Activated CD4-positive, alpha-beta T cell treated with anti-CD3 and anti-CD28 coated beads for 1 hour (primary cell): Measurements from ENCODE around the gene H6PD.

ENCODE experiments used
- DNase-seq: peaks from one replicate; pipeline ENCODE4 v3.0.0-alpha.2; 2020

Gene H6PD

DNA sequence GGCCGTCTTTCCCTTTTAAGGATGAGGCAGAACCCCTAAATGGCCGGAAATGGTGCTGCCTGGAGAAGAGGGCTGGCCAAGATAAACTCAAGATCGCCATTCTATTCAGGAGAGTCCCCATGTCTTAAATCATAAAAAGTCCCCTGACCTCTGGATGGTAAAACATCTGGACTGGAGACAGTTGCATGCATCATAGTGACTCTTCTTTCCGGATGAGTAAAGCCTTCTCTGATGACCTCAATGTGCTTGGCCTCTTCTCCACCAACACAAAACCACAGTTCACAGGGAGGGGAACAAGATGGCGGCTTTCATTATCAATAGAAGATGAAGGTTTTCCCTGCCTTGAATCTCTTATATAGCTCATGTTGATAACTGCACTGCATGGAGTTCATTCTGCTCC lies 27.5 kb upstream of the H6PD start:
- no peak for DNase-seq

DNA sequence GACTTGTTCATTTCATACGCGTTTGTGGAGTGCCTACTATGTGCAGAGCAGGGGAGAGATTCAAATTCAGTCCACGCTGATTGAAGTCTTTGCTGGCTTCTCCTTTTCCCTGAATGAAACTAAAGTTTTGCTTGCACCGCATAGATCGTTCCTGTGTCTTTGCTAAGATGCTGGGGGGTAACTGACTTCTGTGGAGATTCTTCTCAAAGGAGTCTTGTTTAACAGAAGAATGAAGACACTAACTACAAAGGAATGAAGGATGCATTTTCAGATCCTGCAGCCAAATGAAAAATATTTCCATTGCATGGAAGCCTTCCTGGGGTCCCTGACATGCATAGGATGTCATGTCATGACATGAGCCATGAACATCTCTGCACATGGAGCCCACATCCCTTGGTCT lies 26.9 kb upstream of the H6PD start:
- no peak for DNase-seq

DNA sequence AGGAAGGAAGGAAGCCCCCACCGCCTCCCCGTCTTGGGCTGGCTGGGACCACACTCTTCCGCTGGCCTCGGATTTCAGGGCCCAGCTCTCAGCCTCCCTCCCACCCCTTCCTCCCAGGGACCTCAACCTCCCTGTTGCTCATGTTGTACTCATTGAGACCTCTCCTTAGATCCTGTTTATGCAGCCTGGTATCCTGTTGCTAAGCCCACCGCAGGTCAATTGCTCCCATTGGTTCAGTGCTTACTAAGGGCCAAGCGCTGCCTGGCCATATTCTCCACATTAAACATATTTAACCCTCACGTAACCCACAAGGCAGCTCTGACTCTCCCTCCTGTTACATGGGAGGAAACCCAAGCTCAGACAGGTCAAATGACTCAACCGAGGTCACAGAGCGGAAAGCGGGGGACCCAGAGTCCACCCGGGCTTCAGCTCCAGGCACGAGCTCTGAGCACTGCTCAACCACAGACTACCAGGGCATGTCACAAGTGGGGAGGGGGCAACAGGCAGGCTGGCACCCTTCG lies 23.2 kb upstream of the H6PD start:
- no peak for DNase-seq

DNA sequence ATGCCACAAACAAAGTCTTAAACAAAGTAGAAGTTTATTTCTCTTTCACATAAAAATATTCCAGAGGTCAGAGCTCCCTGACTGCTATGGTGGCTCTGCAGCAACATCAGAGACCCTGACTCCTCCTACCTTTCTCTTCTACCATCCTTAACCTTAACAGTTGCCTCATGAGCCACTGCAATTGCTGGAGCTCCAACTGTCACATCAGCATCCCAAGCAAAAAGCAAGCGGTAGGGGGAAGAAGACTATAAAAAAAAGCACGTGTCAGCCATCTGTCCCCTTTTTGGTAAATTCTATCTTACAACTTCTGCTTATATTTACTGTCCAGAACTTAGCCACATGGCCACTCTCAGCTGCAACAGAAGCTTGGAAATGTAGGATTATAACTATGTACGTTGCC lies 21.8 kb upstream of the H6PD start:
- DNase-seq, result no peak

DNA sequence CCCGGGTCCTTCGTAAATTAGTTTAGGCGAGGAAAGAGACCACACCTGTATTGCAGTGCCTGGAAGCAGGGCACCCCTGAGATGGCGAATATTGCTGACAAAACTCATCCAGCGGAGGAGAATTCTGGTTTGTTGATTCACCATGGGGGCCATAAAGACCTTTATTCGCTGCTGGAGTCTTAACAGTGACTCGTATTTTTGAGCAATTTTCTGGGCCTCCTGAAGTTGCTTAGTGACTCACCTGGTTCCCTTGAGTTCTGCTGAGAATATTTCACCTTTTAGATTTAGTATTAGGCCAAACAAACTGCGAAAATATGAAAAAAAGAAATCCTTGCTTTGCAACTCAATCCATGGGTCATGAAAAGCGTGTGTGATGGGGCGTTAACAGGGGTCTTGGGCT lies 20.6 kb upstream of the H6PD start:
- DNase-seq, result no peak

DNA sequence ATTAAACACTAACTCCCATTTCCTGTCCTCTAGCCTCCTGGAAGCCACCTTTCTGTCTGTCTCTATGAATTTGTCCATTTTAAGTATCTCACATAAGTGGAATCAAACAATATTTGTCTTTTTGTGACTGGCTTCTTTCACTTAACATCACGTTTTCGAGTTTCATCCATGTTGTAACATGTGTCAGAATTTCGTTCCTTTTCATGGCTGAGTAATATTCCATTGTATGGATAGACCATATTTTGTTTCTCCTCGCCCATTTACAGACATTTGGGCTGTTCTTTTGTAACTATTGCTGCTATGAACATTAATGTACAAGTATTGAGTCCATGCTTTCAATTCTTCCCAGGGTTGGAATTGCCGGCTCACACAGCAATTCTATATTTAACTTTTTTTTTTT lies 15.7 kb upstream of the H6PD start:
- DNase-seq, result no peak

DNA sequence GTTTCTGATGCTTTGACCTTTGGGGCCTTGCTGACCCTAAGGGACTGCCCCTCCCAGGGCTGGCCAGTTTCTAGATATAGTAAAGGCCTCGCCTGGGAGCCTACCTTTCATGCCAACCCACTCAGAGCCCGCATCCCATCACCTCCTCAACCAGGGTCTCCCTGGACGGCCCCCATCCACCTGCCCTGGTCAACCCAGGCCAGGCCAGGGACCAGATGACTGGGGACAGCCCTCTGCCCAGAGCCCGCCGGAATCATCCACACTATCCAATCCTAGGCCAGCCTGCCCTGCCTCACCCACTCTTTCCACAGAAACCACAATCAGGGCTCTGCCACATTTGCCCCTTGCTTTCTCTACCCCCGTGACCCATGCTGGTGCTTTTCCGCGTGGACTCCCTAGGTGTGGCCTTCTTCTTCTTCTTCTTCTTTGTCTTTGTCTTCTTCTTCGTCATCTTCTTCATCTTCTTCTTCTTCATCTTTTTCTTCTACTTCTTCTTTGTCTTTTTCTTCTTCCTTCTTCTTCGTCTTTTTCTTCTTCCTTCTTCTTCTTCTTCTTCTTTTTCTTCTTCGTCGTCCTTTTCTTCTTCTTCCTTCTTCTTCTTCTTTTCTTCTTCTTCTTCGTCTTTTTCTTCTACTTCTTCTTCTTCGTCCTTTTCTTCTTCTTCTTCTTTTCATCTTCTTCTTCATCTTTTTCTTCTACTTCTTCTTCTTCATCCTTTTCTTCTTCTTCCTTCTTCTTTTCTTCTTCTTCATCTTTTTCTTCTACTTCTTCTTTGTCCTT lies 11.5 kb upstream of the H6PD start:
- DNase-seq, result no peak

DNA sequence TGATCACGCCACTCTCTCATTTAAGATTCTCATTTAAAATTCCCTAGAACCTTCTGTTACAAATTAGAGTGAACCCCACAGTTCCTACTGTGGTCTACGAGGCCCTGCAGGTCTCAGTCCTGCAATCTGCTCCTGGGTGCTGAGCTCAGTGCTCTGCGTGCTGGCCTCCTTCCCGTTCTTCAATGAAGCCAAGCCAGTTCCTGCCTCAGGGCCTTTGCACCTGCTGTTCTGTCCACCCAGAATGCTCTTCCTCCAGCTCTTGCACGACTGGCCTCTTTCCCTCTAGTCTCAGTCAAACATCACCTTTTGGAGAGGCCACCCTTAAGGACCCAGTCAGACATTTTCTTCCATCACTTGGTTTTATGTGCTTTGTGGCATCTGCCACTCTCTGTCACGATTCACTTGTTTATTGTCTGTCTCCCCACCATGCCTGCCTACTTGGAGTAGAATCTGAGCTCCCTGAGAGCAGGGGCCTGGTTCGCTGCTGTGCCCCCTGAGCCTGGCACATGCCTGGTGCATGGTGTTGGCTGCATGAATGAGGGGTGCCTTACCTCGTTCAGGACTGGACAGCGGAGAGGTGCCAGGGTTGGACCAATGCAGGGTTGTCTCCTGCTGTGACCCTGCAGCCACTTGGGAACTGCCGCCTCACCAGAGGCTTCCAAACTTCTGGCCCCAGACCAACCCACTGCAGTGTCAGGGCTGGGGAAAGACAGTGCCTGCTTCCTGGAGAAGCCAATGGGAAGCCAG lies 9.7 kb upstream of the H6PD start:
- no peak for DNase-seq

DNA sequence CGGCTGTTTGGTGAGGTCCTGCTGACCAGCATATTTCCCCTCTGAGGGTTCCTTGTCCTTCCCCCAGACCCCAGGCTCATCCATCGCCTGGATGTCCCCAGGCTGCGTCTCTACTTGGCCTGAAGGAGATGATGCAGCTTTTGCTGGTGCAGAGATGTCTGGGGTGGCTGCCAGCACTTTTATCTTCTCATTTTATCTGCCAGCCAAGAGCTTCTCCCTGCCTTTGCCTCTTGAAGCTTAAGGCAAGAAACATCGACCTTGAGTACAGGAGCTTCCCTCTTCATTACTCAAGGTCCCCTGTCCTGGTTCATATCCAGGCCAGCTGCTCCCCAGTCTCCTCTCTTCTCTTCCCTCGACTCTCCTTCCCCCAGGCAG lies 9.2 kb upstream of the H6PD start:
- no peak for DNase-seq

DNA sequence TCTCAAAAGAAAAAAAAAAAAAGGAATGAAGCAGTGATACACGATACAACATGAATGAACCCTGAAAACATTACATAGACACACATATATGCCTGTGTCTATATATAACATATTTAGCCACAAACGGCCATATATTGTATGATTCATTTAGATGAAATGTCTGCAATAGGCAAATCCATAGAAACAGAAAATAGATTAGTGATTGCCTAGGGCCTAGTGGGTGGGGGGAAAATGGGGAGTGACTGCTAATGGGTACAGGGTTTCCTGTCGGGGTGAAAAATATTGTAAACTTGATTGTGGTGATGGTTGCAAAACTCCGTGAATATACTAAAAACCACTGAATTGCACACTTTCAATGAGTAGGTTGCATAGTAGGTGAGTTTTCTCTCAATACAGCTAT lies 6.0 kb upstream of the H6PD start:
- no peak for DNase-seq

DNA sequence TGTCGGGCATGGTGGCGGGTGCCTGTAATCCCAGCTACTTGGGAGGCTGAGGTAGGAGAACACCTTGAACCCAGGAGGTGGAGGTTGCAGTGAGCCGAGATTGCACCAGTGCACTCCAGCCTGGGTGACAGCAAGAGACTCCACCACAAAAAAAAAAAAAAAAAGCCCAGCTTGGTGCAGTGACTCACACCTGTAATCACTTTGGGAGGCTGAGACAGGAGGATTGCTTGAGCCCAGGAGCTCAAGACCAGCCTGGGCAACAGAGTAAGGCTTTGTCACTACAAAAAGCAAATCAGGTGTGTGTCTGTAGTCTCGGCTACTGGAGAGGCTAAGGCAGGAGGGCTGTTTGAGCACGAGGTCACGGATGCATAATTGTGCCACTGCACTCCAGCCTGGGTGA lies 5.0 kb upstream of the H6PD start:
- DNase-seq, result no peak

DNA sequence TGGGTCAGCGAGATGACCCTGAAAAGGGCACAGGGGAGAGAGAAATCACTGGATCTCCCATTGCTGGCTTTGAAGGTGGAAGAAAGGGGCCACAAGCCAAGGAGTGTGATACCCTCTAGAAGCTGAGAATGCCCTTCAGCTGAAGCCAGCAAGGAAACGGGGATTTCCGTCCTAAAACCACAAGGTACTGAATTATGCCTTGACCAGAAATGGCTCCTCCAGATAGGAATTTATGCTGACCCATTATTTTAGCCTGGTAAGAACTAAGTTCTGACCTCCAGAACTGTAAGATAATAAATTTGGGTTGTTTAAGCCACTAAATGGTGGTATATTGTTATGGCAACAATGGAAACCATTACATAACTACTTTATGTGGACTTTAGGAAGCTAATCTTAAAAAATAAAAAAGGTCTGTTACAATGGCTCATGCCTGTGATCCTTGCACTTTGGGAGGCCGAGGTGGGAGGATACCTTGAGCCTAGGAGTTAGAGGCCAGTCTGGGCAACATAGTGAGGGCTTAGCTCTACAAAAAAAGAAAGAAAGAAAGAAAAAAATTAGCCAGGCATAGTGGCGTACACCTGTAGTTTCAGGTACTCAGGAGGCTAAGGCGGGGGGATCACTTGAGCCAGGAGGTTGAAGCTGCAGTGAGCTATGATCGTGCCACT lies 3.6 kb upstream of the H6PD start:
- no peak for DNase-seq

DNA sequence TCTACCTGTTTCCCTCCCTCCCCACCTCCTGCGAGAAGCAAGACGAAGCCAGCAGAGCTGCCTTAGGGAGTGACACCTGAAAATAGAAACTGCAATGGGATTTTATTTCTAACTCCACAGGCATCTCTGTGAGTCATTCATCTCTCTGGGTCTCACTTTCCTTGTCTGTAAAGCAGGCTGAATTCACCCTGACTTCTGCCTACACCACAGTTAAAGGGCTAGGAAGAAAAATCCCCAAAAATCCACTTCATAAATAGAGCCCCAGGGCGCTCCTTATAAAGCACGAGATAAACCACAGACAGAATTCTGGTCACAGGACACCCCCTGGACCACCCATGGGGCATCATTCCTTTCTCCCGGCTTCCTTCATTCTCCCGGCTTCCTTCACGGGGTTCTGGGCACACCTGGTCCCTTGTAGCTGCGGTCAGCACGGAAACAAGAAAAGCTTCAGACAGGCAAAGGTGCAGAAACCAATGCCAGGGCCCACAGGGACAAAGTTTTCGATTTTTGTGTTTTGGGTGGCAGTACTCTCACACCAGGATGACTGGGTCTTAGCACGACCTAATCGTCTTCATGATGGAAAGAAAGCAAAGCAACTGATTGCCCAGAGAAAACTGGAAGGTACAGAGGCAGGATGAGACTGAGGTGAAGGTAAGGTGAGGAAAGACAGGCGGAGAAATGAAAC lies 2.8 kb upstream of the H6PD start:
- no peak for DNase-seq

DNA sequence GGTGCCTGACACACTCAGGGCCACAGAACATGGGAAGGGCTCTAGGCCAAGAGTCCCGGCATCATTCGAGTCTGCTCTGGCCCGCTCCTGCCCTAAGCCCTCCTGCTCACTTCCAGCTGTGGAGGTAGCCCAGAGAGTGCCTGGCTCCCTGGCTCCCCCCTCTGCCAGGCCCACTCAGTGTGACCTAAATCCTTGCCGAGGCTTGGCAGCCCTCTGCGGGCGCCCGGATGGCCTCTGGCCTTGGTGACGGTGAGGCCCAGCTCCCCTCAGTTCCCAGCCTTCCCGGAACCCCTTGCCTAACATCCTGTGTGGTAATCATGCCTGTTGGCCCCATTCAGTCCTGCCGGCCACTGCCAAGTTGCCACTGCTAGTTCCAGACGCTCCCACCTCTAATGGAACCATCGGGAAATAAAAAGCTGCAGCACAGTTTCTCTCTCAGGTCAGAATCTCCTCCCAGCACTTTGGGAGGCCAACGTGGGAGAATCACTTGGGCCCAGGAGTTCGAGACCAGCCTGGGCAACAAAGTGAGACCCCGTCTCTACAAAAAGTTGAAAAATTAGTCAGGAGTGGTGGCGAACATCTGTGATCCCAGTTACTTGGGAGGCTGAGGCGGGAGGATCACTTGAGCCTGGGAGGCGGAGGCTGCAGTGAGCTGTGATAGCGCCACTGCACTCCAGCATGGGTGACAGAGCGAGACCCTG lies 1.2 kb upstream of the H6PD start:
- DNase-seq, result no peak

DNA sequence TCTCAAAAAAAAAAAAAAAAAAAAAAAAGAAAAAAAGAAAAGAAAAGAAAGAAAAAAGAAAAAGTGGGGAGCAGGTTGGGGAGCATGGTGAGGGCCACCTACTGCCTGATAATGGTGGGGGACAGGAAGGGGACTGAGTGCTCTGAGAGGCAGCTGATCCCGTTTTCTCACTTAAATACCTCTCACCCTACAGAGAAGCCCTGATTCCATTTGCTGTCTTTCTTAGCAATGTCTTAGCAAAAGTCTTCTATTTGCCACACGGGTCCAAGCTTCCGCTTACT lies 692 bp upstream of the H6PD start:
- DNase-seq, result no peak

DNA sequence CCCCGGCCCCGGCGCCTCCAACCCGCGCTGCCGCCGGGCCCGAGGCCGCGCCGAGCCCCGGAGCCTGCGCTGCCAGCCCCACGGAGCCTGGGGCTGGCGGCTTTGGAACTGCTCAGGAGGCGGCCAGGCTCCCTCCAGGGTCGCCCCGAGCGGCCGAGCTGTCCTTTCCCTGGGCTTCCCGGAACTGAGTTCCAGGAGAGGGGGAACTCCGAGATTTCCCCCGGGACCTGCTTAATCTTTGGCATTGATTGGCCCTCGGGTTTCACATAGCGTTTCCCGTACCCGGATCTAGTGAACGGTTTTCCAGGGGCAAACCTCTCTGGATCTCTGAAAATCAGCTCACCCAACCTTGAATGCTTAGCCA lies 504 bp downstream of the H6PD start:
- no peak for DNase-seq

DNA sequence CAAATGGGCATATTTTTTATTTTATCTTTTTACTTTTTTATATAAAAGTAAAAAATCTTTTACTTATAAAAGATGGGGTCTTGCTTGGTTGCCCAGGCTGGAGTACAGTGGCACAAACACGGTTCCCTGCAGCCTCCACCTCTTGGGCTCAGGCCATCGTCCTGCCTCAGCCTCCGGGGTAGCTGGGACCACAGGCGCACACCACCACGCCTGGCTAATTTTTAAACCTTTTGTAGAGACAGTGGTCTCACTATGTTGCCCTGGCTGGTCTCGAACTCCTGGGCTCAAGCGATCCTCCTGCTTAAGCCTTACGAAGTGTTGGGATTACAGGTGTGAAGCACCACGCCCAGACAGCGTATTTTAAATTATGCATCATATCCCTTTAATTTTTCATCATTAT lies 986 bp downstream of the H6PD start:
- DNase-seq, result no peak

DNA sequence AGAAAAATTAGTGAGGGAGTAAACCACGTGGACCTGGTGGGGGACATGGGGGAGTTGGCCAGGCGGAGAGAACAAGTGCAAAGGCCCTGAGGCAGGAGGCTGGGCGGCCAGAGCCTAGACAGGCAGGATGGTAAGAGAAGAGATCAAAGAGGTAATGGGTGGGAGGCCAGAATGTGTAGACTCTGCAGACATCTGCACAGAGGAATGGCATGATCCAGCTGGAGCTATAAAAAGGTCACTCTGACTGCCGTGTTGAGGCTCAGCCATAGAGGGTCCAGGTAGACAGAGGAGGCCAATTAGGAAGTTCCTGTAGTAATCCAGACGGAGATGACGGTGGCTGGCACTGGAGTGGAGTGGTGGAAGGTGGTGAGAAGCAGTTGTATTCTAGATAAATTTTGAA lies 3.6 kb downstream of the H6PD start:
- no peak for DNase-seq

DNA sequence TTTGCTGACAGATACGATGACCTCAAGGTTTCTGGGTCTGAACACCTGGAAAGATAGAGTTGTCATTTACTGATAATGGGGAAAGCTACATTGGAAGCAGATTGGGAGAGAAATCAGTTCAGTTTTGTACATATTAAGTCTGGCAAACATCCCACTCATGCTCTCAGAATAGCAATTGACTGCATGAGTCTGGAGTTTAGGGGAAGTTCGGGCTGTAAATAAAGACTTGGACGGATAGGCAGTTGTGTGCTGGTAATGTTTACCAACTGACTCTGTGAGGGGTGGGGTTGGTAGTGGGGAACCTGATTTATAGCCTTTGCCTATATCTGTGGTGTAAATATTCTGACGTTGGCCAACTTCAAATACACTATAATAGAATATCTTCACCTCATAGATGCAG lies 4.0 kb downstream of the H6PD start:
- DNase-seq, result no peak

DNA sequence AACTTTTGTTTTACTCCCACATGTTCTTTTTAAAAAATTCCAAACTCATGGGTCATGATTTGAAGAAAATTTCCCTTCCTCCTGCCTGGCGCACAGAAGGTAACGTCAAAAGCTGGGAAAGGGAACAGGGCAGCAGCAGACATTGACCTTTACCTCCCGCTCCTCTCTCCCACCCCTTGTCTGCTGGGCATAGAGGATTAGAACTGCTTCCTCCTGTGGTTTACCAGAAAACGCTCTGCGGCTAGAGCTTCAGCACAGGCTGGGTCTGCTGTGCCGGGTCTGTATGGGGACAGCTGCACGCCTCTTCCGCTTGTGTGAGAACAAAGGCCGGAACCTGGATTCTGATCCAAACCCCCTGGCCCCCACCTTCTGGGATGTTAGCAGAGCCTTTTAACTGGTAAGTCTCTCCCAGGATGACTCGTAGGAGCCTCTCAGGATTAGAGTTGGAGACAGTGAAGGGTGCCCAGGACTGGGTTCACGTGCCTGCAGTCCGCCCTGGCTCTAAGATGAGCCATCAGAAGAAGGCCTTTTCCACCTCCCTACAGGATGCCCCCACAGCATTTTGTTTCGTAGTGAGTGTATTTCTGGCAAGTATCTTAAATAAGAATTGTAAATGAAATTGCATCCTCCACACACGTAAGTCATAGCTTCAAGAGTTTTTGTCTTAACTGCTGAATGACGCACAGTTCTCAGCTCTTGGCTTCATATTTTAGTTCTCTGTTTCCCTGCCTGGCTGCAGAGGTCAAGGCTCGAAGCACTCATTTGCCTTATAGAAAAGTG lies 5.2 kb downstream of the H6PD start:
- no peak for DNase-seq

DNA sequence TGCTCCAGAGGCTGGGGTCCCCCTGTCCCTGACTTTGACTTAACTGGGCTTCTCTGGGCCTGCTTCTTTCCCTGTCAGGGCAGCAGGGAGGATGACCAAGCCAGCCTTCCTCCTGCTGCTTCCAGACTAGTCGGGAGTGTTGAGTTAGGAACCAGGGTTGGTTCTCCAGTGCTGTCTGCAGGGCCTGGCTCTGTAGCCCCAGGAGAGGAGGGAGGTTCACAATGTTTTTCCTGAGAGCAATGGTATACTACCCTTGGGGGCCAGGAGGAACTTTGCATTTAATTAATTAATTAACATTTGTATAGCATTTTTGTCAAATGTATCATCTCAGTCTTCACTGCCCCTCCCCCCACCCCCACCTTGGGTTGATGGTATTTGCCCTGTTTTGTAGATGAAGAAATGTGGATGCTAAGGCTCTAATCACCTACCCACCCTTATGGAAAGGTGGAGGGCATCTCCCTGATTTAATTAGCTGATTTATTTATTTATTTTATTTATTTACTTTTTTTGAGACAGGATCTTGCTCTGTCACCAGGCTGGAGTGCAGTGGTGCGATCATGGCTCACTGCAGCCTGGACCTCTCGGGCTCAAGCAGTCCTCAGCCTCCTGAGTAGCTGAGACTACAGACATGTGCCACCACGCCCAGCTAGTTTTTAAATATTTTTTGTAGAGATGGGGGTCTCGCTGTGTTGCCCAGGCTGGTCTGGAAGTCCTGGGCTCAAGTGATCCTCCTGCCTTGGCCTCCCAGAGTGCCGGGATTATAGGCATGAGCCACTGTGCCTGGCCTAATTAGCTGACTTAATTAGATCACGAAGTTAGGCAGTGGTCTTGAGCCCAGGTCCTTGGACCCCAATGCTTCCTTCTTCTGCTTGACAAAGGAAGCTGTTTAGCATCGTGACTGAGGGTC lies 6.6 kb downstream of the H6PD start:
- DNase-seq, result no peak
